Measurements from ENCODE around the gene WDR36. TPM values are rescaled to one million over a fixed set of nuclear protein-coding genes. Genes with fewer than 3 reads are reported as not detected.

Gene WDR36
- 10 to 100 TPM; 26.6 to 55.1 (median 30.5) TPM for total RNA-seq

GRCh38 chr5:111092062-111092853 lies at the start of gene WDR36:
WDR36 (plus strand) TSS chr5:111092348; CDS start chr5:111092457, 109 bp downstream.
- no peak for TF ChIP-seq CTCF (IDR thresholded peaks at IDR 0.05)
- ATAC-seq (ENCODE audit: low FRiP score), result peak; percentile 99

GRCh38 chr5:111043712-111044506 lies 48.2 kb upstream of the WDR36 start:
- TF ChIP-seq CTCF (IDR thresholded peaks at IDR 0.05), result no peak
- ATAC-seq (ENCODE audit: low FRiP score), result no peak

More at GRCh38 chr5:111092062-111092853, at the start of gene WDR36:
- DNase-seq (ENCODE audit: low spot score), result peak; percentile 65

GRCh38 chr5:111058064-111058463 lies 34.1 kb upstream of the WDR36 start:
- no peak for TF ChIP-seq CTCF (IDR thresholded peaks at IDR 0.05)
- DNase-seq (ENCODE audit: low spot score), result no peak
- ATAC-seq (ENCODE audit: low FRiP score), result no peak

More at GRCh38 chr5:111043712-111044506, 48.2 kb upstream of the WDR36 start:
- DNase-seq (ENCODE audit: low spot score), result no peak

- DNase-seq (ENCODE audit: low spot score) (no peak), ATAC-seq (ENCODE audit: low FRiP score) (no peak)
- no peak for TF ChIP-seq CTCF (IDR thresholded peaks at IDR 0.05)
Measured at GRCh38 chr5:111060169-111060568, 32.0 kb upstream of the WDR36 start.

- no peak for TF ChIP-seq CTCF (IDR thresholded peaks at IDR 0.05)
- DNase-seq (ENCODE audit: low spot score), result no peak
- no peak for ATAC-seq (ENCODE audit: low FRiP score)
Measured at GRCh38 chr5:111061618-111062017, 30.5 kb upstream of the WDR36 start.

- no peak for TF ChIP-seq CTCF (IDR thresholded peaks at IDR 0.05)
- no peak for DNase-seq (ENCODE audit: low spot score)
- peak; percentile 37 for ATAC-seq (ENCODE audit: low FRiP score)
Measured at GRCh38 chr5:111063709-111064322, 28.3 kb upstream of the WDR36 start.

Data from omental fat pad (tissue), 4 donors.